ENCODE results near the gene WDR62. TPM values are rescaled to one million over a fixed set of nuclear protein-coding genes. Genes with fewer than 3 reads are reported as not detected.
"Not testable (repeated sequence)": the region's sequence is repeated elsewhere in the genome, so short reads cannot be mapped to it uniquely, and the experiment has no call there.

Gene WDR62
- polyA plus RNA-seq, 1 donor (not counting 4 experiments of a cell fraction or from before 2014, with no cell fraction given) = 2.3 TPM

DNA sequence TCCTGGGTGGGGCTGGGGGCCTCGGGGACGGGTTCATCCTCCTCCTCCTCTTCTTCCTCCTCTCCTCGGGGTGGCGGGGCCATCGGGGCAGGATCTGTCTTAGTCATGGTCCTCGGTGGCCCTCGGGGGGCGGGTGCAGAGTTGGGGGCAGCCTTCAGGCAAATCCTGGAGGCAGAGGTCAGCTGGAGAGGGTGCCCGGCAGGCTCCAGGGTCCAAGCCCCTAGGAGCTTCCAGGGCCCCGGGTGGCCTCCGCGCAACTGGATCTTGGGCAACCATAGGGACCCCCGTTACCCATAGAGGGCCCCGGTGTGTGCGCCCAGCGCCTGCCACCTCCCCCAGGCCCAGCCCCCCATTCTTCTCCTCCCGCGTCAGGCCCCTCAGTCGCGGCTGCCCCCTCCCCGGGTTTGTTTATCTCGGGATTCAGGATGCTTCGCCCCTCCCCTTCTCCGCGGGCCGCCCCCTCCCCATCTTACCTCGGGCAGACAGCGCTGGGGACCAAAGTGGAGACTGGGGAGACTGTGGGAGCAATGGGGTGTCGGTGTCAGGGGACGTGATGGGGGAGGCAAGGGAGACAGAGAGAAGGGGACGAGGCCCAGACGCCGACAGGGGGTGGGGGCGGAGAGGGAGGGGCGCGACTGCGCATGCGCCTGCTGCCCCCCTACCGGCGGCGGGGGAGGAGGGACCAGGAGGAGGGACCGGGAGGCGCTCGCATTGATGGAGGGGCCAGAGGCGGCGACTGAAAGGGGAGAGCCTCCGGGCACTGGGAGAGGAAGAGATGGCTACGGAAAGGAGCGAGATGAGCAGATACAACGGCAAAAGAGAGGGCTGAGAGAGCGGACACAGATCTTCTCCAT lies 22.2 kb upstream of the WDR62 start, which contains the start of gene CLIP3:
Gene CLIP3 (minus strand): TSS at position 623 of the 854 bp plus-strand sequence. CDS start 516 bp downstream, at position 107.
- no peaks in the 10 kb centered on the region for H3K27me3 ChIP-seq (ENCODE audit: control insufficient read depth, extremely low read depth, insufficient read depth, low read length)
- no peak within 1 kb of the TSS for H3K4me2 ChIP-seq (ENCODE audit: control insufficient read depth, extremely low read depth, insufficient read depth, low read depth, low read length)
- FAIRE-seq = no peak
- no peaks in the 10 kb centered on the region for H3K9me1 ChIP-seq (ENCODE audit: control insufficient read depth, extremely low read depth, insufficient read depth, low read length)
- DNase-seq (ENCODE audit: low read depth, low spot score) = no peak
- H3K9ac ChIP-seq (ENCODE audit: control insufficient read depth, extremely low read depth, insufficient read depth, low read length) = no peak within 1 kb of the TSS
- TF ChIP-seq EZH2 (IDR thresholded peaks at IDR 0.05; ENCODE audit: low read length) = no peak
- TF ChIP-seq, protein P1, sequence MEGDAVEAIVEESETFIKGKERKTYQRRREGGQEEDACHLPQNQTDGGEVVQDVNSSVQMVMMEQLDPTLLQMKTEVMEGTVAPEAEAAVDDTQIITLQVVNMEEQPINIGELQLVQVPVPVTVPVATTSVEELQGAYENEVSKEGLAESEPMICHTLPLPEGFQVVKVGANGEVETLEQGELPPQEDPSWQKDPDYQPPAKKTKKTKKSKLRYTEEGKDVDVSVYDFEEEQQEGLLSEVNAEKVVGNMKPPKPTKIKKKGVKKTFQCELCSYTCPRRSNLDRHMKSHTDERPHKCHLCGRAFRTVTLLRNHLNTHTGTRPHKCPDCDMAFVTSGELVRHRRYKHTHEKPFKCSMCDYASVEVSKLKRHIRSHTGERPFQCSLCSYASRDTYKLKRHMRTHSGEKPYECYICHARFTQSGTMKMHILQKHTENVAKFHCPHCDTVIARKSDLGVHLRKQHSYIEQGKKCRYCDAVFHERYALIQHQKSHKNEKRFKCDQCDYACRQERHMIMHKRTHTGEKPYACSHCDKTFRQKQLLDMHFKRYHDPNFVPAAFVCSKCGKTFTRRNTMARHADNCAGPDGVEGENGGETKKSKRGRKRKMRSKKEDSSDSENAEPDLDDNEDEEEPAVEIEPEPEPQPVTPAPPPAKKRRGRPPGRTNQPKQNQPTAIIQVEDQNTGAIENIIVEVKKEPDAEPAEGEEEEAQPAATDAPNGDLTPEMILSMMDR (optimal IDR thresholded peaks at IDR 0.05 in 1 of 3, IDR thresholded peaks at IDR 0.05 in 1 of 3, conservative IDR thresholded peaks at IDR 0.05 in 1 of 3; ENCODE audit: extremely low read depth in 1 of 3, insufficient read depth in 2 of 3, low read length in 3 of 3) = no peak
- no peak within 1 kb of the TSS for H3K27ac ChIP-seq (ENCODE audit: control insufficient read depth, insufficient read depth, low read length)
- no peaks in the 10 kb centered on the region for H3K4me1 ChIP-seq (ENCODE audit: control insufficient read depth, extremely low read depth, insufficient read depth, low read length)
- H3K36me3 ChIP-seq (ENCODE audit: control insufficient read depth in 2 of 2, extremely low read depth in 1 of 2, insufficient read depth in 2 of 2, low read length in 2 of 2) = no peaks in the 10 kb centered on the region
- peak within 1 kb of the TSS in 1 of 3 experiments; percentile 38 for H3K4me3 ChIP-seq (ENCODE audit: control insufficient read depth in 2 of 3, extremely low read depth in 1 of 3, insufficient read depth in 2 of 3, low read depth in 1 of 3, low read length in 3 of 3)
- H3K9me3 ChIP-seq (ENCODE audit: control insufficient read depth, low read depth, low read length) = no peaks in the 10 kb centered on the region
- no peaks in the 10 kb centered on the region for H4K20me1 ChIP-seq (ENCODE audit: control insufficient read depth, extremely low read depth, insufficient read depth, low read length)
- dilution Hi-C loops (cut with MboI; ENCODE audit: extremely low pct_ligation_motif_present, low sequenced_read_pairs) = no loop called here
- no peaks in the 10 kb centered on the region for H3K79me2 ChIP-seq (ENCODE audit: control insufficient read depth, insufficient read depth, low read length)
- no peak within 1 kb of the TSS for H2AFZ ChIP-seq (ENCODE audit: control insufficient read depth, low read length)

DNA sequence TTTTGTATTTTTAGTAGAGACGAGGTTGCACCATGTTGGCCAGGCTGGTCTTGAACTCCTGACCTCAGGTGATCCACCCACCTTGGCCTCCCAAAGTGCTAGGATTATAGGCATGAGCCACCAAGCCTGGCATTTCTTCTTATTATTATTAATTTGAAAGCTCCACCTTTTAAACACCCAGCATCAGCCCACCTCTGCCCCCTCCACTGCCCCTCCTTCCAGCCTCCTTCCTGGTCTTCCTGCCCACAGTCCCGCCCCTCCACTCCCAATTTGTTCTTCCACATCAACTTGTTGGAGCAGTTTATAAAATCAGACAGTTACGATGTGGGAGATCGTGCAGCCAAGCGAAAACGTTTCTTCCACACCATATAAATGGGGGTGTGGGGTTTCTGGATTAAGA lies 14.2 kb upstream of the WDR62 start:
- H3K4me3 ChIP-seq (ENCODE audit: control insufficient read depth in 2 of 3, extremely low read depth in 1 of 3, insufficient read depth in 2 of 3, low read depth in 1 of 3, low read length in 3 of 3) = no peak overlapping the region
- H3K27ac ChIP-seq (ENCODE audit: control insufficient read depth, insufficient read depth, low read length) = no peak overlapping the region
- no peak for FAIRE-seq
- no peak overlapping the region for H3K9ac ChIP-seq (ENCODE audit: control insufficient read depth, extremely low read depth, insufficient read depth, low read length)
- H3K79me2 ChIP-seq (ENCODE audit: control insufficient read depth, insufficient read depth, low read length) = no peaks in the 10 kb centered on the region
- no peaks in the 10 kb centered on the region for H3K9me1 ChIP-seq (ENCODE audit: control insufficient read depth, extremely low read depth, insufficient read depth, low read length)
- no peak for DNase-seq (ENCODE audit: low read depth, low spot score)
- H3K27me3 ChIP-seq (ENCODE audit: control insufficient read depth, extremely low read depth, insufficient read depth, low read length) = no peaks in the 10 kb centered on the region
- no peak overlapping the region for H2AFZ ChIP-seq (ENCODE audit: control insufficient read depth, low read length)
- H3K4me2 ChIP-seq (ENCODE audit: control insufficient read depth, extremely low read depth, insufficient read depth, low read depth, low read length) = no peak overlapping the region
- H4K20me1 ChIP-seq (ENCODE audit: control insufficient read depth, extremely low read depth, insufficient read depth, low read length) = no peaks in the 10 kb centered on the region
- TF ChIP-seq EZH2 (IDR thresholded peaks at IDR 0.05; ENCODE audit: low read length) = no peak
- TF ChIP-seq, protein P1 (optimal IDR thresholded peaks at IDR 0.05 in 1 of 3, IDR thresholded peaks at IDR 0.05 in 1 of 3, conservative IDR thresholded peaks at IDR 0.05 in 1 of 3; ENCODE audit: extremely low read depth in 1 of 3, insufficient read depth in 2 of 3, low read length in 3 of 3) = no peak
- peaks cover 5% of the 10 kb centered on the region for H3K4me1 ChIP-seq (ENCODE audit: control insufficient read depth, extremely low read depth, insufficient read depth, low read length)
- no peaks in the 10 kb centered on the region for H3K9me3 ChIP-seq (ENCODE audit: control insufficient read depth, low read depth, low read length)
- dilution Hi-C loops (cut with MboI; ENCODE audit: extremely low pct_ligation_motif_present, low sequenced_read_pairs) = no loop called here
- no peaks in the 10 kb centered on the region for H3K36me3 ChIP-seq (ENCODE audit: control insufficient read depth in 2 of 2, extremely low read depth in 1 of 2, insufficient read depth in 2 of 2, low read length in 2 of 2)

DNA sequence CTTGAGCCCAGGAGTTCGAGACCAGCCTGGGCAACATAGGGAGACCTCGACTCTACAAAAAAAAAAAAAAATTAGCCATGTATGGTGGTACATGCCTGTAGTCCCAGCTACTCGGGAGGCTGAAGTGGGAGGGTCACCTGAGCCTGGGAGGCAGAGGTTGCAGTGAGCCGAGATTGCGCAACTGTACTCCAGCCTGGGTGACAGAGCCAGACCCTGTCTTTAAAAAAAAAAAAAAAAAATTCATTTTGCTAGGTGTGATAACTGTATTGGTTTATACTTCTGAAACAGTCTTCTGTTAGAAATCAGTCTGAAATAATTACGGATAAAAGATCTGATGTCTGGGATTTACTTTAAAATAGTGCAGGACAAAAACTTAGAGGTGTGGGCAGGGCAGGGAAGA lies 13.6 kb upstream of the WDR62 start:
- H3K4me2 ChIP-seq (ENCODE audit: control insufficient read depth, extremely low read depth, insufficient read depth, low read depth, low read length); H3K4me1 ChIP-seq (ENCODE audit: control insufficient read depth, extremely low read depth, insufficient read depth, low read length); H3K27me3 ChIP-seq (ENCODE audit: control insufficient read depth, extremely low read depth, insufficient read depth, low read length); H3K9ac ChIP-seq (ENCODE audit: control insufficient read depth, extremely low read depth, insufficient read depth, low read length); dilution Hi-C loops (cut with MboI; ENCODE audit: extremely low pct_ligation_motif_present, low sequenced_read_pairs); H3K36me3 ChIP-seq (ENCODE audit: control insufficient read depth in 2 of 2, extremely low read depth in 1 of 2, insufficient read depth in 2 of 2, low read length in 2 of 2); DNase-seq (ENCODE audit: low read depth, low spot score); H3K79me2 ChIP-seq (ENCODE audit: control insufficient read depth, insufficient read depth, low read length); H2AFZ ChIP-seq (ENCODE audit: control insufficient read depth, low read length); H4K20me1 ChIP-seq (ENCODE audit: control insufficient read depth, extremely low read depth, insufficient read depth, low read length); H3K9me3 ChIP-seq (ENCODE audit: control insufficient read depth, low read depth, low read length); FAIRE-seq; H3K27ac ChIP-seq (ENCODE audit: control insufficient read depth, insufficient read depth, low read length); H3K4me3 ChIP-seq (ENCODE audit: control insufficient read depth in 2 of 3, extremely low read depth in 1 of 3, insufficient read depth in 2 of 3, low read depth in 1 of 3, low read length in 3 of 3); H3K9me1 ChIP-seq (ENCODE audit: control insufficient read depth, extremely low read depth, insufficient read depth, low read length): not testable (repeated sequence)
